PC-3 (cell line): ENCODE measurements around the gene CROCC2. TPM values are rescaled to one million over a fixed set of nuclear protein-coding genes. Genes with fewer than 3 reads are reported as not detected.

Experiments used
- ATAC-seq: fragments of 200-7000 bp; cut with Tn5 transposase; 2 replicates; pipeline ENCODE4 v1.9.1; 2020; ENCODE audit warnings: mild to moderate bottlenecking, moderate library complexity
- BruUV-seq: library from RNA; stranded (reverse); fragments of 400-500 nt; replicated peaks from 2 replicates; lab custom pipeline; 2021; lab: Mats Ljungman, UMichigan
- CTCF ChIA-PET: fragments of 300-600 bp; sonication (Branson Sonifier 250); formaldehyde crosslinking; loops from one replicate; lab custom pipeline; 2022; ENCODE audit warnings: antibody characterized with exemption; lab: Charles Lee
- POLR2A ChIA-PET: fragments of 300-600 bp; sonication (Branson Sonifier 250); formaldehyde crosslinking; loops from one replicate; lab custom pipeline; 2022; ENCODE audit warnings: antibody characterized with exemption; ENCODE audit not compliant: unreplicated experiment; lab: Charles Lee
- DNase-seq: peaks from one replicate; pipeline ENCODE4 v3.0.0-alpha.2; 2015
- H2AFZ ChIP-seq: fragments of 300-600 bp; sonication (generic); 2 replicates; pipeline ENCODE4 v1.6.0; 2016; ENCODE audit warnings: antibody characterized with exemption, low read length
- H3F3A ChIP-seq: fragments of 300-600 bp; sonication (generic); one replicate; pipeline ENCODE4 v1.6.0; 2017; ENCODE audit warnings: antibody characterized with exemption, low read length, control low read depth, mild to moderate bottlenecking; ENCODE audit not compliant: unreplicated experiment
- H3K27ac ChIP-seq: fragments of 300-600 bp; sonication (generic); 2 replicates; pipeline ENCODE4 v1.5.1; 2016; ENCODE audit warnings: mild to moderate bottlenecking, low read length
- H3K27me3 ChIP-seq: fragments of 300-600 bp; sonication (generic); 2 replicates; pipeline ENCODE4 v1.6.1; 2016; ENCODE audit warnings: low read length, mixed read lengths
- H3K36me3 ChIP-seq: fragments of 300-600 bp; sonication (generic); 2 replicates; pipeline ENCODE4 v1.6.1; 2016; ENCODE audit warnings: low read depth, mixed run types, low read length, mixed read lengths
- H3K4me1 ChIP-seq: fragments of 300-600 bp; sonication (generic); 2 replicates; pipeline ENCODE4 v1.5.1; 2016; ENCODE audit warnings: low read length; ENCODE audit not compliant: insufficient read depth
- H3K4me2 ChIP-seq: fragments of 300-600 bp; sonication (generic); 2 replicates; pipeline ENCODE4 v1.6.0; 2016; ENCODE audit warnings: low read length
- H3K4me3 ChIP-seq: fragments of 300-600 bp; sonication (generic); 2 replicates; pipeline ENCODE4 v1.5.1; 2016; ENCODE audit warnings: mild to moderate bottlenecking, low read length, mixed read lengths
- H3K79me2 ChIP-seq: fragments of 300-600 bp; sonication (generic); 2 replicates; pipeline ENCODE4 v1.6.1; 2017; ENCODE audit warnings: low read length, mixed read lengths
- H3K9ac ChIP-seq: fragments of 300-600 bp; sonication (generic); 2 replicates; pipeline ENCODE4 v1.6.0; 2016; ENCODE audit warnings: mild to moderate bottlenecking, low read length
- H3K9me2 ChIP-seq: fragments of 300-600 bp; sonication (generic); replicated peaks from 2 replicates; pipeline ENCODE4 v1.6.1; 2016; ENCODE audit warnings: mixed run types, low read length, mixed read lengths
- H3K9me3 ChIP-seq: fragments of 300-600 bp; sonication (generic); 2 replicates; pipeline ENCODE4 v1.6.1; 2016; ENCODE audit warnings: low read length, mixed read lengths
- H4K20me1 ChIP-seq: fragments of 300-600 bp; sonication (generic); 2 replicates; pipeline ENCODE4 v1.6.1; 2016; ENCODE audit warnings: low read length, mixed read lengths
- EZH2 ChIP-seq: fragments of 300-600 bp; sonication (generic); IDR thresholded peaks from one replicate; pipeline ENCODE4 v1.6.1; 2017; ENCODE audit warnings: antibody characterized with exemption, mild to moderate bottlenecking, low read length; ENCODE audit not compliant: unreplicated experiment
- EZH2phosphoT487 ChIP-seq: fragments of 300-600 bp; sonication (generic); IDR thresholded peaks from 2 replicates; pipeline ENCODE4 v1.6.1; 2018; ENCODE audit warnings: mild to moderate bottlenecking, antibody characterized with exemption, low read length, borderline replicate concordance
- intact Hi-C: fragments of 100-400 bp; cut with micrococcal nuclease; formaldehyde crosslinking; loops from 2 replicates; pipeline ENCODE4 v1.9.0; 2023
- total RNA-seq: library from RNA; depleted of rRNA; stranded (reverse); fragments of >200 nt; gene quantifications from 2 replicates; pipeline ENCODE4 v1.2.3, GENCODE V29; 2014
- TF ChIP-seq, protein P1 (sequence below): fragments of 300-600 bp; sonication (generic); conservative IDR thresholded peaks from 2 replicates; pipeline ENCODE4 v1.5.1; 2017; ENCODE audit warnings: antibody characterized with exemption, low read depth, mild to moderate bottlenecking, low read length

CROCC2 gene
- total RNA-seq, 1 experiment from 2014 or later: not detected

DNA sequence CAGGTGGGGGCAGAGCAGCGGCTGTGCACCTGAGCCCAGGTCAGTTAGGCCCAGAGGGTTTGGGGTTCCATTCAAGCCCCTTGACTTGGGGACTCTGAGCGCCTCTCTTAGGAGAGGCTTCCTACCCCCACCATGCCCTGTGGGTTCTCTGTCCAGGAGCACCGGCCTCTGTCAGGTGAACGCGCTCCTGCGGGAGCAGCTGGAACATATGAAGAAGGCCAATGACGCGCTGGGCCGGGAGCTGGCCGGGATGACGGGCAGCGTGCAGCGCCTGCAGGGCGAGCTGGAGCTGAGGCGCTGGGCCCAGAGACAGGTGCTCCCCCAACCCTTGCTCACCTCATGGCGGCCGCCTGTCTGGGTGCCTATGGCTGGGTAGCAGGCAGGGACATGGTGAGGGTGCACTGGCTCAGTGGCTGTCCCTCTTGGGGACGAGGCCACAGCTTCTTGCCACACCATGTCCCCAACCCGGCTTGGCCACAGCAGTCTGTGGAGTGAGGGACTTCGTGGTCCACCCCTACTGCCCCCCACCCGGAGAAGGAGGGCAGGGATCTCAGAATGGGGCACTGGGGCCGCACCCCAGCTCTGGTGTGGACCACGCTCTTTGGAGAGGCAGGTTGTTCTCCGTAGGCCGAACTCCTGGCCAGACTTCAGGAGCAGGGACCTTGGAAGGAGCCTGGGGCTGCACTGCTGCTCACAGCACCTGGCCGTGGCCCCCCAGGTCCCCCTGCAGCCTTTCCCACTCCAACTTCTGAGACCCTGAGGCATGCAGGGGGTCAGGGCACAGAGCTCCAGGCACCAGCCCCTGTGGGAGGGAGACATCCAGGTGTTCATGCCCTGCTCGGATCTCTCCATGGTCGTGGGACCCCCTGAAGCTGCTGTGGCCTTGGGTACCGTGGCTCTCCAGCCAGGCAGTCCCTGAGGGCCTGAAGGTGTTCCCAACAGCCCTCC is 19.7 kb downstream of the CROCC2 start:
- POLR2A ChIA-PET: no interaction called here
- H4K20me1 ChIP-seq: no peaks in the 10 kb centered on the region
- H3K4me3 ChIP-seq: no peak overlapping the region
- H3K27ac ChIP-seq: no peak overlapping the region
- H3K4me1 ChIP-seq: peaks cover 11% of the 10 kb centered on the region
- DNase-seq: no peak
- no peaks in the 10 kb centered on the region for H3K36me3 ChIP-seq
- CTCF ChIA-PET: no interaction called here
- ATAC-seq: no peak
- no peaks in the 10 kb centered on the region; the same call in 1 of the 2 replicates for H3K27me3 ChIP-seq
- intact Hi-C loops: no loop called here
- no peaks in the 10 kb centered on the region for H3K9me3 ChIP-seq
- H3K9me2 ChIP-seq: no peaks in the 10 kb centered on the region
- H2AFZ ChIP-seq: no peak overlapping the region
- H3K9ac ChIP-seq: no peak overlapping the region
- TF ChIP-seq EZH2phosphoT487 (no peak), EZH2 (no peak)
- TF ChIP-seq, protein P1, sequence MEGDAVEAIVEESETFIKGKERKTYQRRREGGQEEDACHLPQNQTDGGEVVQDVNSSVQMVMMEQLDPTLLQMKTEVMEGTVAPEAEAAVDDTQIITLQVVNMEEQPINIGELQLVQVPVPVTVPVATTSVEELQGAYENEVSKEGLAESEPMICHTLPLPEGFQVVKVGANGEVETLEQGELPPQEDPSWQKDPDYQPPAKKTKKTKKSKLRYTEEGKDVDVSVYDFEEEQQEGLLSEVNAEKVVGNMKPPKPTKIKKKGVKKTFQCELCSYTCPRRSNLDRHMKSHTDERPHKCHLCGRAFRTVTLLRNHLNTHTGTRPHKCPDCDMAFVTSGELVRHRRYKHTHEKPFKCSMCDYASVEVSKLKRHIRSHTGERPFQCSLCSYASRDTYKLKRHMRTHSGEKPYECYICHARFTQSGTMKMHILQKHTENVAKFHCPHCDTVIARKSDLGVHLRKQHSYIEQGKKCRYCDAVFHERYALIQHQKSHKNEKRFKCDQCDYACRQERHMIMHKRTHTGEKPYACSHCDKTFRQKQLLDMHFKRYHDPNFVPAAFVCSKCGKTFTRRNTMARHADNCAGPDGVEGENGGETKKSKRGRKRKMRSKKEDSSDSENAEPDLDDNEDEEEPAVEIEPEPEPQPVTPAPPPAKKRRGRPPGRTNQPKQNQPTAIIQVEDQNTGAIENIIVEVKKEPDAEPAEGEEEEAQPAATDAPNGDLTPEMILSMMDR: no peak
- H3K79me2 ChIP-seq: no peaks in the 10 kb centered on the region
- no peak overlapping the region for H3K4me2 ChIP-seq
- H3F3A ChIP-seq: no peaks in the 10 kb centered on the region
- no TSS peak for BruUV-seq

GRCh38 chr2:240926516-240927389 is 20.6 kb downstream of the CROCC2 start:
- peaks cover 3% of the 10 kb centered on the region; the same call in 1 of the 2 replicates for H3K4me1 ChIP-seq
- no peak overlapping the region for H3K4me2 ChIP-seq
- POLR2A ChIA-PET: no interaction called here
- H3K9ac ChIP-seq: no peak overlapping the region
- no peaks in the 10 kb centered on the region; the same call in 1 of the 2 replicates for H3K27me3 ChIP-seq
- H2AFZ ChIP-seq: no peak overlapping the region
- H3K9me2 ChIP-seq: no peaks in the 10 kb centered on the region
- TF ChIP-seq EZH2: no peak
- TF ChIP-seq, protein P1: no peak
- TF ChIP-seq EZH2phosphoT487: no peak
- no TSS peak for BruUV-seq
- H3K27ac ChIP-seq: no peak overlapping the region
- CTCF ChIA-PET: no interaction called here
- H3K79me2 ChIP-seq: no peaks in the 10 kb centered on the region
- intact Hi-C loops: no loop called here
- H3K4me3 ChIP-seq: no peak overlapping the region
- H3K36me3 ChIP-seq: no peaks in the 10 kb centered on the region
- ATAC-seq (no peak), DNase-seq (no peak)
- H3F3A ChIP-seq: no peaks in the 10 kb centered on the region
- no peaks in the 10 kb centered on the region for H4K20me1 ChIP-seq
- no peaks in the 10 kb centered on the region for H3K9me3 ChIP-seq
